ENCODE measurements around the gene LRRC3C.
"Not testable (repeated sequence)": the region's sequence is repeated elsewhere in the genome, so short reads cannot be mapped to it uniquely, and the experiment has no call there.

LRRC3C gene

GRCh38 chr17:39924691-39925055, 2.9 kb upstream of the LRRC3C start:
- DNase-seq = no peak

GRCh38 chr17:39925282-39926134, 2.0 kb upstream of the LRRC3C start:
- DNase-seq = no peak

- DNase-seq = no peak
Observed at GRCh38 chr17:39926135-39926587, 1.4 kb upstream of the LRRC3C start.

GRCh38 chr17:39926588-39927100, 888 bp upstream of the LRRC3C start:
- DNase-seq = no peak

GRCh38 chr17:39927929-39928857, 661 bp downstream of the LRRC3C start:
- peak; percentile 27 for DNase-seq

- DNase-seq = peak; percentile 89
Observed at GRCh38 chr17:39928858-39929645, 1.5 kb downstream of the LRRC3C start.

GRCh38 chr17:39929646-39930407, 2.3 kb downstream of the LRRC3C start:
- DNase-seq = no peak

- no peak for DNase-seq
Observed at GRCh38 chr17:39933912-39934311, 6.4 kb downstream of the LRRC3C start.

- no peak for DNase-seq
Observed at GRCh38 chr17:39934324-39934723, 6.8 kb downstream of the LRRC3C start.

- no peak for DNase-seq
Observed at GRCh38 chr17:39935909-39936308, 8.4 kb downstream of the LRRC3C start.

- DNase-seq = no peak
Observed at GRCh38 chr17:39937447-39937846, 9.9 kb downstream of the LRRC3C start.

- DNase-seq = no peak
Observed at GRCh38 chr17:39938140-39938869, 10.8 kb downstream of the LRRC3C start.

- no peak for DNase-seq
Observed at GRCh38 chr17:39939106-39939505, 11.6 kb downstream of the LRRC3C start.

- DNase-seq = peak; percentile 60
Observed at GRCh38 chr17:39939588-39940419, 12.3 kb downstream of the LRRC3C start.

GRCh38 chr17:39943702-39944392, 16.3 kb downstream of the LRRC3C start:
- no peak for DNase-seq

GRCh38 chr17:39944393-39944711, 16.8 kb downstream of the LRRC3C start:
- no peak for DNase-seq

- DNase-seq = no peak
Observed at GRCh38 chr17:39946551-39947330, 19.2 kb downstream of the LRRC3C start.

GRCh38 chr17:39948489-39948828, 20.9 kb downstream of the LRRC3C start:
- DNase-seq = not testable (repeated sequence)

GRCh38 chr17:39949028-39949427, 21.5 kb downstream of the LRRC3C start:
- DNase-seq = no peak
